HG03135 (cell line): ENCODE measurements around the gene BTBD9.

Source experiments
- ATAC-seq: cut with Tn5 transposase; IDR thresholded peaks from one replicate; pipeline ENCODE4 v1.9.1; 2021; ENCODE audit warnings: mild to moderate bottlenecking, moderate library complexity; ENCODE audit not compliant: unreplicated experiment

BTBD9 gene

GRCh38 chr6:38185244-38185643, 454.5 kb downstream of the BTBD9 start:
- no peak for ATAC-seq

GRCh38 chr6:38184585-38185080, 455.1 kb downstream of the BTBD9 start:
- no peak for ATAC-seq

GRCh38 chr6:38183856-38184584, 455.7 kb downstream of the BTBD9 start:
- ATAC-seq, result no peak

GRCh38 chr6:38182426-38182825, 457.3 kb downstream of the BTBD9 start:
- no peak for ATAC-seq

- ATAC-seq, result no peak
Measured at GRCh38 chr6:38180586-38180985, 459.1 kb downstream of the BTBD9 start.

GRCh38 chr6:38179794-38180430, 459.8 kb downstream of the BTBD9 start:
- ATAC-seq, result no peak

- no peak for ATAC-seq
Measured at GRCh38 chr6:38179300-38179699, 460.4 kb downstream of the BTBD9 start.

- ATAC-seq, result no peak
Measured at GRCh38 chr6:38178584-38178886, 461.2 kb downstream of the BTBD9 start.

GRCh38 chr6:38177882-38178583, 461.7 kb downstream of the BTBD9 start:
- ATAC-seq, result no peak

- ATAC-seq, result no peak
Measured at GRCh38 chr6:38176797-38177751, 462.7 kb downstream of the BTBD9 start.

- no peak for ATAC-seq
Measured at GRCh38 chr6:38175786-38176185, 463.9 kb downstream of the BTBD9 start.

- ATAC-seq, result no peak
Measured at GRCh38 chr6:38174806-38175495, 464.8 kb downstream of the BTBD9 start.

- no peak for ATAC-seq
Measured at GRCh38 chr6:38174315-38174714, 465.4 kb downstream of the BTBD9 start.

GRCh38 chr6:38173909-38174308, 465.8 kb downstream of the BTBD9 start:
- ATAC-seq, result no peak

- ATAC-seq, result no peak
Measured at GRCh38 chr6:38172739-38173410, 466.9 kb downstream of the BTBD9 start.

- ATAC-seq, result no peak
Measured at GRCh38 chr6:38171997-38172738, 467.6 kb downstream of the BTBD9 start.

- no peak for ATAC-seq
Measured at GRCh38 chr6:38170666-38171355, 468.9 kb downstream of the BTBD9 start.

- no peak for ATAC-seq
Measured at GRCh38 chr6:38169977-38170526, 469.7 kb downstream of the BTBD9 start.
